ENCODE results near the gene SCP2.

The SCP2 gene, protein sequence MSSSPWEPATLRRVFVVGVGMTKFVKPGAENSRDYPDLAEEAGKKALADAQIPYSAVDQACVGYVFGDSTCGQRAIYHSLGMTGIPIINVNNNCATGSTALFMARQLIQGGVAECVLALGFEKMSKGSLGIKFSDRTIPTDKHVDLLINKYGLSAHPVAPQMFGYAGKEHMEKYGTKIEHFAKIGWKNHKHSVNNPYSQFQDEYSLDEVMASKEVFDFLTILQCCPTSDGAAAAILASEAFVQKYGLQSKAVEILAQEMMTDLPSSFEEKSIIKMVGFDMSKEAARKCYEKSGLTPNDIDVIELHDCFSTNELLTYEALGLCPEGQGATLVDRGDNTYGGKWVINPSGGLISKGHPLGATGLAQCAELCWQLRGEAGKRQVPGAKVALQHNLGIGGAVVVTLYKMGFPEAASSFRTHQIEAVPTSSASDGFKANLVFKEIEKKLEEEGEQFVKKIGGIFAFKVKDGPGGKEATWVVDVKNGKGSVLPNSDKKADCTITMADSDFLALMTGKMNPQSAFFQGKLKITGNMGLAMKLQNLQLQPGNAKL

DNA sequence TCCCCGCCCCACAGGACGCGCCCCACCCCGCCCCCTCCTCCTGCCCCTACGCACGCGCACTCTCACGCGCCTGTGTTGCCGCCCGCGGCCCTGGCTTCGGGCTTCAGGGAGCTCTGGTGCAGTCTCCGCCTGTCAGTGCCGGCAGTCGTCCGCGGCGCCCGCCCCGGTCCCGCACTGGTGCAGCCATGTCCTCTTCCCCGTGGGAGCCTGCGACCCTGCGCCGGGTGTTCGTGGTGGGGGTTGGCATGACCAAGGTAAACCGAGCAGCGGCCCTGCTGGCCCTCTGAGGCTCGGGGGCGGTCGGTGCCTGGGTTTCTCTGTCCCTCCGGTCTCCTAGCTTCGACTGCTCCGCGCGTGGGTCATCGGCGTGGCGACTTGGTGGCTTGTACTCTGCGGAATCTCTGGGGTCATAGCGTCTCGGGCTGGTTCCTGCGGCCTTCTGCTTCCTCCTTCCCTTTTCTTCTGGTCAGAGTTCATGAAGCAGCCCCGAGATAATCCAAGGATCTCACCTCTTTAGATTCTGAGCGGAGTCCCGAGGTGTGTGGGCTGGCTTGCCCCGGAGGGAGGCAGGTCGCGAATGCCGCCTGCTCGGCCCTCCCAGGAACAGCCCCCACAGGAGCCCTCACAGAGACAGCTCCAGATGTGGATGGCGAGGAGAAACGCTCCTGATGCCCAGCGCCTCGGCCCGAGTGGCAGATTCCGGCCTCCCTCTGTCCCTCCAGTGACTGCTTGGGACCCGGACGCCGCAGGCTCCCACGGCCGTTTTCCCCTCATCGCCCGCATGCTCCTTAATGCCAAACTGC, at the start of gene SCP2:
TSS of gene SCP2 (plus strand) at position 65 of the 803 bp plus-strand sequence. CDS start at position 186, 121 bp downstream.
- peak; percentile 63 for DNase-seq

DNA sequence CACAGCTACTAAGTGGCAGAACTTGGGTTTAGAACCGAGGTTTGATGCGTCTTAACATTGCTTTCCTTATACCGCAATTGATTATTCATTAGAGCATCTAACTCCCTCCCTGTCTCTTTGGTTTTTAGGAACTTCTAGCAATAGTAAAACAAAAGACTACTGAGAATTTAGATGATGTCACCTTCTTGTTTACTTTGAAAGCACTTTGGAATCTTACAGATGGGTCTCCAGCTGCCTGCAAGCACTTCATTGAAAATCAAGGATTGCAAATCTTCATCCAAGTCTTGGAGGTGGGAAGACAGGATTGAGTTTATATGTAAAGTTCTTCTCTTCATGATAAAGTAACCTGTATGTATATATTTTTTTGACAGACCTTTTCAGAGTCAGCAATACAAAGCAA, 49.5 kb upstream of the SCP2 start:
- DNase-seq: no peak

- DNase-seq: no peak
Measured at GRCh38 chr1:52880206-52880605, 46.9 kb upstream of the SCP2 start.

DNA sequence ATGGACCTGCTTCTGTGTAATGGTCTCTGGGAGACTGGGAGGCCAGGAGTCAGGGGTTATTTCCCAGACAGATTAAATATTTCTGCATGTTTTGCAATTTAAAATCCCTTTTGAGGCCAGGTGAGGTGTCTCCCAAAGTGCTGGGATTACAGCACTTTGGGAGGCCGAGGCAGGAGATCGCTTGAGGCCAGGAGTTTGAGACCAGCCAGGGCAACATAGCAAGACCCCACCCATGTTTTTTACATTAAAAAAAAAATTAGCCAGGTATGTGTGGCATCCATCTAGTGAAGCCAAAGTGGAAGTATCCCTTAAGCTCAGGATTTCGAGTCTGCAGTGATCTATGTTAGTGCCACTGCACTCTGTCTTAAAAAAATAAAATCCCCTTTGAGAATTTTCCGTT, 39.6 kb upstream of the SCP2 start:
- DNase-seq: no peak

- no peak for DNase-seq
Measured at GRCh38 chr1:52892424-52893215, 34.5 kb upstream of the SCP2 start.

DNA sequence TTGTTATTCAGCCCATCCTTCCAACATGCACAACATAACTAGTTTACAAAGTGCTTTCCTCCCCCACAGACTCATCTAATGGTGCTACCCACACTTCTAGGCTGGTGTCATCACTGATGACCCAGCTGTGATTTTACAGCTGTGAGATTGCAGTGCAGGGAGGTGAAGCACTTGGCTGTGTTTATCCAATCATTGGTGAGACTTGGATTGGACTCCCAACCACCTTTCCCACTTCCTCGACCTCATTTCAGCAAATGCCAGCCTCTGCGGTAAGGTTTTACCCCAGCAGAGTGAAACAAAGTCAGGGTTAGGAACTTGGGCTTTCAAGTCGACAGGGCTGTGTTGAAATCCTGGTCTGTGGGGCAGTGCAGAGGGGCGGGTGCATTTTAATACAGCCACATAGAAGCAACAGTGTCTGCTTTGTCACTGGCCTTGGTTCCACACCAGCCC, 27.6 kb upstream of the SCP2 start:
- no peak for DNase-seq

DNA sequence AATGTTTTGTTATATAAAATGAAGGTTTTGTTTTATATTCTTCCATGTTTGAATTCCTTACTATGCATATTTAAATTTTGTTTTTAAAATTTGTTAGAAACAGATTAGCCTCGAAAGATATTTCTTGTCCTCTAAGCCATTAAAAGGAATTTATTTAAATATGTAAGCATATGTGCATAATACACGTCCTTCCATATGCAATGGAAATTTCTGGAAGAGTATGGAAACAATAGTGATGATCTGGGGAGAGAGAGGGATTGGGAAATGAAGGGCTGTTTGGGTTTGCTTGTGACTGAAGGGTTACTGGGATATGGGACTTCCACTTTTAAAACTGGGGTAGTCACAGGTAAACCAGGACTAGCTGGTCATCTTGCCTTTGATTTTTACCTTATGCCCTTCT, 26.7 kb upstream of the SCP2 start:
- no peak for DNase-seq

DNA sequence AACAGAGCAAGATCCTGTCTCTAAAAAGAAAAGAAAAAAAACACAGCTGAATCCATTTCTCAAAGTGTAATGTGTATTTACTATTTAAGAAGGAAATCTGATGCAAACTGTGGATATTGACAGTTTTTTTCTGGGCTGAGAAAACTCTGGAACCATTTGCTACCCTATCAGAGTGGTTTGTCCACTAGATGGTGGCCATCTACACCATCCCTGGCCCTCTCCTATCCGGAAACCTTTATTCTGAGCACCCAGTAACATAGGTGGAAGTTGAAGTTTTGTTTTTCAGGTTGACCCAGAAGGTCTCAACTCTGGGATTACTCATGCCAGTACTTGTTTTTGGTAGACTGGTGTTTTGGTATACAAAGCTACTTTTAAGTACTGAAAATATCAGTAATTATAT, 25.7 kb upstream of the SCP2 start:
- no peak for DNase-seq

- no peak for DNase-seq
Measured at GRCh38 chr1:52904208-52904926, 22.7 kb upstream of the SCP2 start.

- DNase-seq: peak; percentile 50
Measured at GRCh38 chr1:52904927-52905698, 22.0 kb upstream of the SCP2 start.

DNA sequence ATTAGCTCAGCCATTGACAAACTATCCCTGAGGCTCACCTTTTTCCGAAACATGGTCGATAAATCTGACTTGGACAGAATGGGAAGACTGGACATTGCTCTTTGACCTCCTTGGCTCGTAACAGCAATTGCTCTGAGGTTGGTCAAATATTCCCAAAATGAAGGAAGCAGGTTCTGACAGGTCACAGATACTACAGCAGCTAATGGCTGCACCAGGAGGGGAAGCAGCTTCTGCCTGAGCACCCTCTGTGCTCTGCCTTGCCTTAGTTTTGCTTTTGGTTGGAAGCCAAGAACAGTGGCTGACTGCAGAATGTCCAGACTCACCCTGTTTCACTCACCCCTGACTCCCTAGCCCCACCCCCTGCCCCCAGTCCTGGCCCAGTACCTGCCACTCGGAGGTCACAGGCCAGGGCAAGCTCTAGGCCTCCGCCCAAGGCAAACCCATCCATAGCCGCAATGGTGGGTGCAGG, 20.9 kb upstream of the SCP2 start:
- no peak for DNase-seq

- no peak for DNase-seq
Measured at GRCh38 chr1:52907068-52907811, 19.8 kb upstream of the SCP2 start.

- DNase-seq: no peak
Measured at GRCh38 chr1:52907812-52908153, 19.3 kb upstream of the SCP2 start.

- no peak for DNase-seq
Measured at GRCh38 chr1:52911541-52911940, 15.5 kb upstream of the SCP2 start.

DNA sequence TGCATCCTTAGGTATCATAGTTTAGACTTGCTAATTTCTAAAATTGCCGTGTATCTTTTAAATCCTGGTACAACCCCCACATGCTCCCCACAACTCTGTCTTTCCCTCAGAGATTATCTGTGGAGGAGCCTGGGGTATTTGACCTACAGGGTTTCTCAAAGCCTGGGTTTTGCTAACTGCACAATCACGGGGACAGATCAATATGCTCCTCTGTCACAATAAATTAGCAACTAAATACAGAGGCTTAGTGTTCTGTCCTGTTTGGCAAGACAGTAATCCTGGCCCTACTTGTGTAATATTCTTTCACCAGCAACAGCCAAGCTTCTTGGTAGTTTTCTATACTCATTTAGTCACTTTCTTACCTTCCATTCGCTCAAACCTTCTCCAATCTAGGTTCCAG, 14.1 kb upstream of the SCP2 start:
- DNase-seq: no peak

DNA sequence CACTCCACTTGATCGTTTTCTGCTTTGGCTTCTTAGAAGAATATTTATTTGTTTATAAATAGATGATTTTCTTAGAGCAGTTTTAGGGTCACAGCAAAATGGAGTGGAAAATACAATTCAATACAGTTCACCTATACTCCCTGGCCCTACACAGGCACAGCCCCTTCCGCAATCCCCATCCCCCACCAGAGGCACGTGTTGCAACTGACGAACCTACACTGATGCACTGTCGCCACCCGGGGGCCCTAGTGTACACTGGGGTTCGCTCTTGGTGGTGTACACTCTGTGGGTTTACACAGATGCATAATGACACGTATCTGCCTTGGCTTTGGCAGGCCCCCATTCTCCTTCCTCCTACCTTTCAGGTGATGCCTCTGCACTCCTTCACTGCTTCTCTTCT, 13.5 kb upstream of the SCP2 start:
- no peak for DNase-seq

- no peak for DNase-seq
Measured at GRCh38 chr1:52914463-52914862, 12.6 kb upstream of the SCP2 start.

GRCh38 chr1:52915211-52915854, 11.7 kb upstream of the SCP2 start:
- DNase-seq: no peak

- no peak for DNase-seq
Measured at GRCh38 chr1:52915855-52916220, 11.2 kb upstream of the SCP2 start.

- no peak for DNase-seq
Measured at GRCh38 chr1:52916241-52916975, 10.7 kb upstream of the SCP2 start.

Data from COR-L47 (cell line).